Lung (tissue), 12 donors: ENCODE data around the gene APCDD1. TPM values are rescaled to one million over a fixed set of nuclear protein-coding genes. Genes with fewer than 3 reads are reported as not detected.
"Not testable (repeated sequence)": the region's sequence is repeated elsewhere in the genome, so short reads cannot be mapped to it uniquely, and the experiment has no call there.

Experiments
- ATAC-seq: fragments of 200-7000 bp; cut with Tn5 transposase; one replicate; pipeline ENCODE4 v1.9.1; 2020; ENCODE audit warnings: moderate number of reproducible peaks; ENCODE audit not compliant: insufficient read depth, low FRiP score
- DNase-seq, 3 donors: peaks; one replicate each; pipeline ENCODE4 v3.0.0-alpha.2; 2013 to 2017
- H3K27ac ChIP-seq, 2 donors: one replicate each; pipeline ENCODE4 v1.5.1; 2013; ENCODE audit warnings: mild to moderate bottlenecking in 2 of 2, moderate library complexity in 2 of 2, control low read depth in 1 of 2, inconsistent platforms in 1 of 2, low read depth in 1 of 2, low read length in 1 of 2
- H3K27me3 ChIP-seq, 3 donors: one replicate each; pipeline ENCODE4 v1.5.1; 2013; ENCODE audit warnings: low read length in 2 of 3; ENCODE audit not compliant: control insufficient read depth in 3 of 3, insufficient read depth in 3 of 3
- H3K36me3 ChIP-seq, 4 donors: one replicate each; pipeline ENCODE4 v1.5.1; 2013; ENCODE audit warnings: low read length in 4 of 4, mild to moderate bottlenecking in 1 of 4, moderate library complexity in 1 of 4; ENCODE audit not compliant: control insufficient read depth in 4 of 4, insufficient read depth in 4 of 4
- H3K4me1 ChIP-seq, 5 donors: one replicate each; pipeline ENCODE4 v1.5.1; 2013; ENCODE audit warnings: low read length in 5 of 5, mild to moderate bottlenecking in 2 of 5, moderate library complexity in 1 of 5; ENCODE audit not compliant: control insufficient read depth in 5 of 5, insufficient read depth in 5 of 5
- H3K4me3 ChIP-seq: one replicate; pipeline ENCODE4 v1.5.1; 2013; ENCODE audit warnings: mild to moderate bottlenecking, control low read depth, moderate library complexity
- H3K9ac ChIP-seq, 2 donors: one replicate each; pipeline ENCODE4 v1.5.1; 2013; ENCODE audit warnings: low read length in 2 of 2, control low read depth in 1 of 2; ENCODE audit not compliant: insufficient read depth in 1 of 2
- H3K9me3 ChIP-seq, 4 donors: one replicate each; pipeline ENCODE4 v1.5.1; 2013; ENCODE audit warnings: low read length in 3 of 4, mild to moderate bottlenecking in 1 of 4, moderate library complexity in 1 of 4; ENCODE audit not compliant: control insufficient read depth in 4 of 4, insufficient read depth in 3 of 4
- WGBS, 2 donors: extraction: QIAGEN DNeasy Blood & Tissue Kit; methylation state at CpG; one replicate each; pipeline ENCODE4 v1.1.7; 2013; 5-methylcytosine and 5-hydroxymethylcytosine counted together
- polyA plus RNA-seq, 2 donors: library from polyadenylated mRNA; stranded (reverse); fragments of 200-250 nt; gene quantifications; one replicate each; pipeline ENCODE4 v1.2.1, GENCODE V29; 2013
- total RNA-seq, 2 donors: library from RNA; depleted of rRNA in 1 of 2; stranded (reverse); fragments of >200 nt in 1 of 2; gene quantifications; one replicate each; pipeline ENCODE4 v1.2.1, GENCODE V29; 2014 to 2021
- TF ChIP-seq, protein P1 (sequence below): IDR thresholded peaks from 2 replicates; pipeline ENCODE4 v1.5.1; 2012; ENCODE audit warnings: mild to moderate bottlenecking; ENCODE audit errors: control extremely low read depth, extremely low read depth
- donor health status: control.
- donor health status: control.
- donor health status: Bipolar disorder and iron deficiency.
- donor health status: healthy.
- donor health status: DM: yes; HTN: yes; CAD: no.

APCDD1 gene
- total and polyA plus RNA-seq, 4 donors = 6.8 to 77.4 (median 29.3) TPM

GRCh38 chr18:10504723-10505122 is 50.3 kb downstream of the APCDD1 start:
- no peaks in the 10 kb centered on the region for H3K36me3 ChIP-seq
- no peak overlapping the region for H3K4me3 ChIP-seq
- H3K4me1 ChIP-seq = no peaks in the 10 kb centered on the region
- WGBS, 2 donors = 90 to 95% methylated on average over 1 of the region's 1 CpG
- peaks cover 0 to 10% (median 5%) of the 10 kb centered on the region in 4 donors for H3K9me3 ChIP-seq
- no peak overlapping the region for H3K9ac ChIP-seq
- DNase-seq = no peak
- no peaks in the 10 kb centered on the region for H3K27me3 ChIP-seq
- no peak overlapping the region for H3K27ac ChIP-seq
- no peak for ATAC-seq
- TF ChIP-seq, protein P1, sequence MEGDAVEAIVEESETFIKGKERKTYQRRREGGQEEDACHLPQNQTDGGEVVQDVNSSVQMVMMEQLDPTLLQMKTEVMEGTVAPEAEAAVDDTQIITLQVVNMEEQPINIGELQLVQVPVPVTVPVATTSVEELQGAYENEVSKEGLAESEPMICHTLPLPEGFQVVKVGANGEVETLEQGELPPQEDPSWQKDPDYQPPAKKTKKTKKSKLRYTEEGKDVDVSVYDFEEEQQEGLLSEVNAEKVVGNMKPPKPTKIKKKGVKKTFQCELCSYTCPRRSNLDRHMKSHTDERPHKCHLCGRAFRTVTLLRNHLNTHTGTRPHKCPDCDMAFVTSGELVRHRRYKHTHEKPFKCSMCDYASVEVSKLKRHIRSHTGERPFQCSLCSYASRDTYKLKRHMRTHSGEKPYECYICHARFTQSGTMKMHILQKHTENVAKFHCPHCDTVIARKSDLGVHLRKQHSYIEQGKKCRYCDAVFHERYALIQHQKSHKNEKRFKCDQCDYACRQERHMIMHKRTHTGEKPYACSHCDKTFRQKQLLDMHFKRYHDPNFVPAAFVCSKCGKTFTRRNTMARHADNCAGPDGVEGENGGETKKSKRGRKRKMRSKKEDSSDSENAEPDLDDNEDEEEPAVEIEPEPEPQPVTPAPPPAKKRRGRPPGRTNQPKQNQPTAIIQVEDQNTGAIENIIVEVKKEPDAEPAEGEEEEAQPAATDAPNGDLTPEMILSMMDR = no peak

DNA sequence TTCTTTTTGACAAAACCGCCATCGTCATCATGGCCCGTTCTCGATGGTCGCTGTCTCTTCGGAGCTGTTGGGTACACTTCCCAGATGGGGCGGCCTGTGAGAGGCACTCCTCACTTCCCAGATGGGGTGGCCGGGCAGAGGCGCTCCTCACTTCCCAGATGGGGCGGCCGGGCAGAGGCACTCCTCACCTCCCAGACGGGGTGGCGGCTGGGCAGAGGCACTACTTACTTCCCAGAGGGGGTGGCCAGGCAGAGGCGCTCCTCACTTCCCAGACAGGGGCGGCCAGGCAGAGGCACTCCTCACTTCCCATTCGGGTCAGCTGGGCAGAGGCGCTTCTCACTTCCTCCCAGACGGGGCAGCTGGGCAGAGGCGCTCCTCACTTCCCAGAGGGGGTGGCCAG is 51.5 kb downstream of the APCDD1 start:
- not testable (repeated sequence) for DNase-seq, H3K4me3 ChIP-seq, H3K27me3 ChIP-seq, H3K9me3 ChIP-seq, H3K9ac ChIP-seq, H3K27ac ChIP-seq, ATAC-seq, H3K4me1 ChIP-seq, H3K36me3 ChIP-seq
- WGBS, 2 donors = 92 to 93% methylated on average over 16 to 19 of the region's 19 CpGs

DNA sequence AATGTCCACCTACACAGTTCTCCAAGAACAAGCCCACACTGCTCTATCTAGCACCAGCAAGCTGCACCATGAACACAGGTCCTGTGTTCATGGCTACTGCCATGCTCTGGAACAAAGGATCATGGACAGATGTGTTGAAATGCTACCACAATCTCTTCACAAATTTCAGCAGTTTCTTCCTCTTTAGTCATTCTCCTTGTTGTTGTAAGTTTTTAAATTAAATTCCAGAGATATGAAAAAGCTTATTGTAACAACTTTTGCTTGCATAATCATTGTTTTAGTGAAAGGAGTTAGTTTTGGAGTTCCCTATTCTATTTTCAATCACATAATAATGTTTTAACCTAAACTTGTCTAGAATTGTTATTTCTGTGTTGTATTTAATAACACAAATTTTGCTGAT is 54.2 kb downstream of the APCDD1 start:
- no peak overlapping the region for H3K4me3 ChIP-seq
- no peak overlapping the region for H3K27ac ChIP-seq
- DNase-seq (peak in 1 of 3 donors; percentile 31), ATAC-seq (no peak)
- no peak overlapping the region for H3K9ac ChIP-seq
- no peaks in the 10 kb centered on the region for H3K36me3 ChIP-seq
- H3K9me3 ChIP-seq = peaks cover 0 to 10% (median 5%) of the 10 kb centered on the region in 4 donors
- no peaks in the 10 kb centered on the region for H3K27me3 ChIP-seq
- TF ChIP-seq, protein P1 = no peak
- H3K4me1 ChIP-seq = peaks cover 0 to 10% (median 0%) of the 10 kb centered on the region in 5 donors

GRCh38 chr18:10511236-10511635 is 56.8 kb downstream of the APCDD1 start:
- no peak overlapping the region for H3K4me3 ChIP-seq
- H3K36me3 ChIP-seq = no peaks in the 10 kb centered on the region
- no peak overlapping the region for H3K27ac ChIP-seq
- H3K9ac ChIP-seq = no peak overlapping the region
- DNase-seq (no peak), ATAC-seq (no peak)
- no peaks in the 10 kb centered on the region for H3K27me3 ChIP-seq
- peaks cover 0 to 10% (median 5%) of the 10 kb centered on the region in 4 donors for H3K9me3 ChIP-seq
- 88 to 94% methylated on average over 2 of the region's 2 CpGs for WGBS, 2 donors
- TF ChIP-seq, protein P1 = no peak
- peaks cover 0 to 22% (median 5%) of the 10 kb centered on the region in 5 donors for H3K4me1 ChIP-seq
